Activated CD8-positive, alpha-beta T cell treated with anti-CD3 and anti-CD28 coated beads, Interleukin-2, amount 10 ng/mL, durations not matched to agents 7 days and 5 days (primary cell): Measurements from ENCODE around the gene MRPS18A. TPM values are rescaled to one million over a fixed set of nuclear protein-coding genes. Genes with fewer than 3 reads are reported as not detected.
A peak's percentile ranks its signal among the peaks of the same experiment; 100 is the strongest.

Experiments
- ATAC-seq: fragments of 150-1000 bp; cut with Tn5 transposase; one replicate; pipeline ENCODE4 v1.10.0; 2021; ENCODE audit warnings: moderate library complexity
- CTCF ChIA-PET: fragments of 350-600 bp; sonication (Branson Sonifier 250); formaldehyde crosslinking; loops from one replicate; lab custom pipeline; 2021; ENCODE audit warnings: antibody characterized with exemption; lab: Charles Lee
- POLR2A ChIA-PET: fragments of 350-600 bp; sonication (Branson Sonifier 250); formaldehyde crosslinking; loops from one replicate; lab custom pipeline; 2021; ENCODE audit warnings: antibody characterized with exemption; lab: Charles Lee
- DNase-seq: peaks from one replicate; pipeline ENCODE4 v3.0.0-alpha.2; 2020
- H3K27ac Mint-ChIP-seq: one replicate; pipeline ENCODE4 v1.8.0; 2021; ENCODE audit warnings: mild to moderate bottlenecking, mixed read lengths
- H3K27me3 Mint-ChIP-seq: one replicate; pipeline ENCODE4 v1.8.0; 2021; ENCODE audit warnings: low read depth, mixed read lengths
- H3K36me3 Mint-ChIP-seq: one replicate; pipeline ENCODE4 v1.8.0; 2021; ENCODE audit warnings: low read depth, mixed read lengths
- H3K4me1 Mint-ChIP-seq: one replicate; pipeline ENCODE4 v1.8.0; 2021; ENCODE audit warnings: low read depth, mixed read lengths
- H3K4me3 Mint-ChIP-seq: one replicate; pipeline ENCODE4 v1.8.0; 2021; ENCODE audit warnings: mild to moderate bottlenecking, mixed read lengths
- H3K9me3 Mint-ChIP-seq: one replicate; pipeline ENCODE4 v1.8.0; 2022; ENCODE audit warnings: mixed read lengths; ENCODE audit not compliant: insufficient read depth
- total RNA-seq, 2 experiments: library from RNA; stranded (reverse); gene quantifications; one replicate each; pipeline ENCODE4 v1.2.3, GENCODE V29; 2021

The MRPS18A gene
- total RNA-seq, 2 experiments from 2014 or later: 38.7 to 43.2 TPM

- ChIA-PET CTCF (interaction anchor here (0.7 to 2.0 kb wide), 11 partner anchors 9 to 449 kb away, joined by 3 to 9 read pairs (median 4); partner anchors contain the start of gene VEGFA), POLR2A (interaction anchor here (0.6 to 2.5 kb wide), 29 partner anchors 9 to 700 kb away, joined by 3 to 19 read pairs (median 4); partner anchors contain the start of genes CNPY3, HSP90AB1, LRRC73 and PEX6)
- peak within 1 kb of the TSS; percentile 100 for H3K27ac Mint-ChIP-seq
- H3K36me3 Mint-ChIP-seq: peaks cover 43% of the 10 kb centered on the region
- H3K4me3 Mint-ChIP-seq: peak within 1 kb of the TSS; percentile 99
- no peaks in the 10 kb centered on the region for H3K27me3 Mint-ChIP-seq
- no peaks in the 10 kb centered on the region for H3K9me3 Mint-ChIP-seq
- DNase-seq (peak; percentile 99), ATAC-seq (peak; percentile 86)
- peaks cover 48% of the 10 kb centered on the region for H3K4me1 Mint-ChIP-seq
These were observed 58.5 kb downstream of the MRPS18A start, which contains the start of gene GTPBP2 for GRCh38 chr6:43629104-43629504. TSS of gene GTPBP2 (minus strand) at chr6:43629264. CDS start at chr6:43629162, 102 bp downstream.

GRCh38 chr6:43628393-43629103, 59.0 kb downstream of the MRPS18A start:
- ChIA-PET CTCF (interaction anchor here (0.9 to 2.0 kb wide), 6 partner anchors 8 to 141 kb away, joined by 3 to 9 read pairs (median 4); partner anchors contain the start of gene VEGFA), POLR2A (interaction anchor here (1.0 to 2.5 kb wide), 17 partner anchors 9 to 649 kb away, joined by 3 to 19 read pairs (median 4); partner anchors contain the start of genes HSP90AB1, PEX6, POLH and POLR1C)
- ATAC-seq (peak; percentile 28), DNase-seq (peak; percentile 76)
- H3K4me1 Mint-ChIP-seq: peaks cover 45% of the 10 kb centered on the region
- no peaks in the 10 kb centered on the region for H3K9me3 Mint-ChIP-seq
- H3K4me3 Mint-ChIP-seq: peak overlapping the region; percentile 99
- peaks cover 45% of the 10 kb centered on the region for H3K36me3 Mint-ChIP-seq
- H3K27me3 Mint-ChIP-seq: no peaks in the 10 kb centered on the region
- H3K27ac Mint-ChIP-seq: peak overlapping the region; percentile 100

- peaks cover 58% of the 10 kb centered on the region for H3K36me3 Mint-ChIP-seq
- H3K27ac Mint-ChIP-seq: peak overlapping the region; percentile 80
- DNase-seq: peak; percentile 29
- CTCF ChIA-PET: no interaction called here
- H3K27me3 Mint-ChIP-seq: no peaks in the 10 kb centered on the region
- peak overlapping the region; percentile 99 for H3K4me3 Mint-ChIP-seq
- peaks cover 42% of the 10 kb centered on the region for H3K4me1 Mint-ChIP-seq
- H3K9me3 Mint-ChIP-seq: no peaks in the 10 kb centered on the region
- POLR2A ChIA-PET: interaction anchor here (1.2 to 1.6 kb wide), 3 partner anchors 8 to 12 kb away, joined by 4 read pairs; partner anchors contain the start of gene MAD2L1BP
- no peak for ATAC-seq
These were observed 60.4 kb downstream of the MRPS18A start for GRCh38 chr6:43627008-43627825.

- Mint-ChIP-seq H3K9me3 (no peaks in the 10 kb centered on the region), H3K27me3 (no peaks in the 10 kb centered on the region), H3K27ac (no peak overlapping the region), H3K36me3 (peaks cover 71% of the 10 kb centered on the region), H3K4me3 (no peak overlapping the region), H3K4me1 (peaks cover 36% of the 10 kb centered on the region)
- ATAC-seq (no peak), DNase-seq (no peak)
- ChIA-PET POLR2A (no interaction called here), CTCF (no interaction called here)
These were observed 62.1 kb downstream of the MRPS18A start for GRCh38 chr6:43625393-43625992.

- Mint-ChIP-seq H3K4me1 (peaks cover 29% of the 10 kb centered on the region), H3K36me3 (peaks cover 70% of the 10 kb centered on the region), H3K4me3 (no peak overlapping the region), H3K27me3 (no peaks in the 10 kb centered on the region), H3K9me3 (no peaks in the 10 kb centered on the region), H3K27ac (no peak overlapping the region)
- DNase-seq (no peak), ATAC-seq (no peak)
- POLR2A ChIA-PET: interaction anchor here (2.2 kb wide), 1 partner anchor 11 kb away, joined by 7 read pairs; no protein-coding TSS in a partner anchor
- CTCF ChIA-PET: no interaction called here
These were observed 62.8 kb downstream of the MRPS18A start for GRCh38 chr6:43624786-43625288.

GRCh38 chr6:43623880-43624785, 63.5 kb downstream of the MRPS18A start:
- ChIA-PET POLR2A (interaction anchor here (2.2 kb wide), 1 partner anchor 11 kb away, joined by 7 read pairs; no protein-coding TSS in a partner anchor), CTCF (interaction anchor here (0.9 kb wide), 1 partner anchor 473 kb away, joined by 3 read pairs; no protein-coding TSS in a partner anchor)
- H3K4me1 Mint-ChIP-seq: peaks cover 29% of the 10 kb centered on the region
- no peak overlapping the region for H3K4me3 Mint-ChIP-seq
- DNase-seq: no peak
- peaks cover 76% of the 10 kb centered on the region for H3K36me3 Mint-ChIP-seq
- peak overlapping the region; percentile 29 for H3K27ac Mint-ChIP-seq
- no peaks in the 10 kb centered on the region for H3K27me3 Mint-ChIP-seq
- no peak for ATAC-seq
- H3K9me3 Mint-ChIP-seq: no peaks in the 10 kb centered on the region

GRCh38 chr6:43622541-43622940, 65.0 kb downstream of the MRPS18A start:
- POLR2A ChIA-PET: no interaction called here
- no peak for DNase-seq
- Mint-ChIP-seq H3K27me3 (no peaks in the 10 kb centered on the region), H3K36me3 (peaks cover 73% of the 10 kb centered on the region), H3K27ac (no peak overlapping the region), H3K4me1 (peaks cover 19% of the 10 kb centered on the region), H3K4me3 (no peak overlapping the region), H3K9me3 (no peaks in the 10 kb centered on the region)
- CTCF ChIA-PET: interaction anchor here (0.5 to 1.1 kb wide), 2 partner anchors 15 to 615 kb away, joined by 3 read pairs; no protein-coding TSS in a partner anchor
- no peak for ATAC-seq

- POLR2A ChIA-PET: no interaction called here
These were observed 65.8 kb downstream of the MRPS18A start for GRCh38 chr6:43621836-43622180.

More at GRCh38 chr6:43621836-43622180, 65.8 kb downstream of the MRPS18A start:
- DNase-seq (no peak), ATAC-seq (no peak)
- Mint-ChIP-seq H3K27ac (peak overlapping the region; percentile 3), H3K27me3 (no peaks in the 10 kb centered on the region), H3K4me1 (peaks cover 12% of the 10 kb centered on the region), H3K9me3 (no peaks in the 10 kb centered on the region), H3K4me3 (no peak overlapping the region), H3K36me3 (peaks cover 74% of the 10 kb centered on the region)
- CTCF ChIA-PET: no interaction called here
